ENCODE results near the gene PPP1CA.

DNA sequence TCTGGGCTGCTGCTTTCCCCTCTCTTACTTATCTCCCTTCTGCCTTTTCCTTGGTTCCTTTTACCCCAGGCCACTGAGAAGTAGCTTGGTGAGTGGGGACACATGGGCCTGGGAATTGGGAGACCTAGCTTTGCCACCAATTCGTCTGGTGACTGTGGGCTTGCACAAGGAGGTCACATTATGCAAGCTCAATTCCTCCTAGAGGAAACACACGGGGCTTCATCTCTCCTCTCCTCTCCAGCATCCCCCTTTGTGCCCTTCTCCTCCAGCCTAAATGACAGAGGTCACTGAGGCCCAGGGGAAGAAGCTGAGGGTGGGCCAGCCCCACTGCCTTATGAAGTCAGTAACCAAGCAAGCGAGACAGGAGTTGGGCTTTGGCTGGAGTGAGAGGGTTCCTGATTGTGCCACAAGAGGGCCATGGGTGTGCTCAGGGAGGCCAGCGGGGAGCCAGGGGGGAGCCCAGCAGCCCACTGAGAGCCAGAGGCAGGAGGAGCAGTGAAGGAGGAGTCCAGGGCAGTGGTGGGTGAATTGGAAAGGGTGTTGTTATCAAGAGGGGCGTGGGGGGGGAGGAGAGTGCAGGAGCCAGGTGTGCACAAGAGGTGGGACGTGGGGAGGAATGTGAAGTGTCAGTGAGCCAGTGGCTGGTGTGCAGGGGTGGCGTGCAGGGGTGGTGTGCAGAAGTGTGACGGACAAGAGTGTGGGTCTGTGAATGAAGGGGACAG, 30.3 kb downstream of the PPP1CA start:
- TF ChIP-seq EZH2phosphoT487 (IDR thresholded peaks at IDR 0.05; ENCODE audit: low read depth) = no peak
- TF ChIP-seq, protein P1, sequence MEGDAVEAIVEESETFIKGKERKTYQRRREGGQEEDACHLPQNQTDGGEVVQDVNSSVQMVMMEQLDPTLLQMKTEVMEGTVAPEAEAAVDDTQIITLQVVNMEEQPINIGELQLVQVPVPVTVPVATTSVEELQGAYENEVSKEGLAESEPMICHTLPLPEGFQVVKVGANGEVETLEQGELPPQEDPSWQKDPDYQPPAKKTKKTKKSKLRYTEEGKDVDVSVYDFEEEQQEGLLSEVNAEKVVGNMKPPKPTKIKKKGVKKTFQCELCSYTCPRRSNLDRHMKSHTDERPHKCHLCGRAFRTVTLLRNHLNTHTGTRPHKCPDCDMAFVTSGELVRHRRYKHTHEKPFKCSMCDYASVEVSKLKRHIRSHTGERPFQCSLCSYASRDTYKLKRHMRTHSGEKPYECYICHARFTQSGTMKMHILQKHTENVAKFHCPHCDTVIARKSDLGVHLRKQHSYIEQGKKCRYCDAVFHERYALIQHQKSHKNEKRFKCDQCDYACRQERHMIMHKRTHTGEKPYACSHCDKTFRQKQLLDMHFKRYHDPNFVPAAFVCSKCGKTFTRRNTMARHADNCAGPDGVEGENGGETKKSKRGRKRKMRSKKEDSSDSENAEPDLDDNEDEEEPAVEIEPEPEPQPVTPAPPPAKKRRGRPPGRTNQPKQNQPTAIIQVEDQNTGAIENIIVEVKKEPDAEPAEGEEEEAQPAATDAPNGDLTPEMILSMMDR (IDR thresholded peaks at IDR 0.05; ENCODE audit: low read depth, low read length) = peak; percentile 59

Data from OCI-LY3 (cell line).